Measurements from ENCODE around the gene RAG1.

DNA sequence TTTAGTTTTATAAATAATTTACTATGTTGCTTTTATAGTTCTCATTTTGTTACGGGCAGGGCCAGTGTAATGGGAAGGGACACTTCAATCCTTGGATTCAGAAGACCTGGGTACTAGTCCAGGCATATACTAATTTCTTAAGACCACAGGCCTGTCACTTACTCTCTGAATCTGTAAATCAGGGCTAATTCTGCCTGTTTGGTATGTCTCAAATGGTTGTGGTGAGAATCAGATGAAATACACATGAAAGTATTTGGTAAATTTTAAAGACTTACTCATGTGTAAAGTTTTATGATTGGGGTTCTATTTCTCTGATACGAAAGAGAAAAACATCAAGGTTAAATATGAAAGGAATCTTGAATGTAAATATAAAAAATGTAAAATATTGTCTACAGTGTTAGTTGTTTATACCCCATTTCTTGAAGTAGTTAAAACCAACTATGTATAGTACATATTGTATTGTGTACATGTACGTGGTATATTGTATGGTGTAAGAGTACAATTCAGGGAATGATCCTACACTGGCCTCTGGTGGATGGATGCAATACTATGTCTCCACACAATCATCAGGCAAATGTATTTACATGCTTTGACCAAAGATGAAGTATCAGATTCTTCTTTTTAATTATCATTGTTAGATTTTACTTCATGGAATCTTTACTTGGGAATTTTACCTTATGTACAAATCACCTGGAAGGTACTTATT, 54.8 kb downstream of the RAG1 start:
- TF ChIP-seq, protein P1, sequence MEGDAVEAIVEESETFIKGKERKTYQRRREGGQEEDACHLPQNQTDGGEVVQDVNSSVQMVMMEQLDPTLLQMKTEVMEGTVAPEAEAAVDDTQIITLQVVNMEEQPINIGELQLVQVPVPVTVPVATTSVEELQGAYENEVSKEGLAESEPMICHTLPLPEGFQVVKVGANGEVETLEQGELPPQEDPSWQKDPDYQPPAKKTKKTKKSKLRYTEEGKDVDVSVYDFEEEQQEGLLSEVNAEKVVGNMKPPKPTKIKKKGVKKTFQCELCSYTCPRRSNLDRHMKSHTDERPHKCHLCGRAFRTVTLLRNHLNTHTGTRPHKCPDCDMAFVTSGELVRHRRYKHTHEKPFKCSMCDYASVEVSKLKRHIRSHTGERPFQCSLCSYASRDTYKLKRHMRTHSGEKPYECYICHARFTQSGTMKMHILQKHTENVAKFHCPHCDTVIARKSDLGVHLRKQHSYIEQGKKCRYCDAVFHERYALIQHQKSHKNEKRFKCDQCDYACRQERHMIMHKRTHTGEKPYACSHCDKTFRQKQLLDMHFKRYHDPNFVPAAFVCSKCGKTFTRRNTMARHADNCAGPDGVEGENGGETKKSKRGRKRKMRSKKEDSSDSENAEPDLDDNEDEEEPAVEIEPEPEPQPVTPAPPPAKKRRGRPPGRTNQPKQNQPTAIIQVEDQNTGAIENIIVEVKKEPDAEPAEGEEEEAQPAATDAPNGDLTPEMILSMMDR (IDR thresholded peaks at IDR 0.05; ENCODE audit: control extremely low read depth in 1 of 3, insufficient read depth in 1 of 3, low read depth in 1 of 3, low read length in 3 of 3): peak in 2 of 3 experiments; percentile 16 to 24; a peak in 2 of 4 replicates
- no peak for TF ChIP-seq POLR2A (IDR thresholded peaks at IDR 0.05; ENCODE audit: control extremely low read depth in 1 of 2, low read depth in 2 of 2, low read length in 2 of 2)
- TF ChIP-seq YY1 (IDR thresholded peaks at IDR 0.05; ENCODE audit: low read depth, low read length): no peak
- TF ChIP-seq POLR2AphosphoS5 (IDR thresholded peaks at IDR 0.05; ENCODE audit: low read depth, low read length): no peak
- TF ChIP-seq, protein P2, sequence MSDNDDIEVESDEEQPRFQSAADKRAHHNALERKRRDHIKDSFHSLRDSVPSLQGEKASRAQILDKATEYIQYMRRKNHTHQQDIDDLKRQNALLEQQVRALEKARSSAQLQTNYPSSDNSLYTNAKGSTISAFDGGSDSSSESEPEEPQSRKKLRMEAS (IDR thresholded peaks at IDR 0.05): no peak
- no peak for TF ChIP-seq CREB1 (IDR thresholded peaks at IDR 0.05)
- no peak for TF ChIP-seq EP300 (IDR thresholded peaks at IDR 0.05; ENCODE audit: borderline replicate concordance in 1 of 2, low read depth in 2 of 2, low read length in 2 of 2)
- no peak for TF ChIP-seq JUND (IDR thresholded peaks at IDR 0.05; ENCODE audit: low read length)
- no peak for TF ChIP-seq TCF12 (IDR thresholded peaks at IDR 0.05; ENCODE audit: low read depth, low read length)
- no peak for TF ChIP-seq ZNF274 (IDR thresholded peaks at IDR 0.05; ENCODE audit: borderline replicate concordance, extremely low read depth, low read length)
- TF ChIP-seq CBX5 (IDR thresholded peaks at IDR 0.05; ENCODE audit: low read depth, low read length): no peak
- TF ChIP-seq RAD21 (IDR thresholded peaks at IDR 0.05 in 1 of 2, conservative IDR thresholded peaks at IDR 0.05 in 1 of 2; ENCODE audit: low read depth in 2 of 2, low read length in 2 of 2): peak; percentile 49 to 54
- no peak for TF ChIP-seq SUZ12 (IDR thresholded peaks at IDR 0.05; ENCODE audit: low read length)
